Ramos (cell line): Measurements from ENCODE around the gene CDC45.
"Not testable (repeated sequence)": the region's sequence is repeated elsewhere in the genome, so short reads cannot be mapped to it uniquely, and the experiment has no call there.

Source experiments
- in situ Hi-C: fragments of 300-500 bp; cut with MboI; formaldehyde crosslinking; loops from one replicate; pipeline ENCODE4 v1.14.3; 2022; ENCODE audit warnings: low sequenced_read_pairs; ENCODE audit not compliant: unreplicated experiment

CDC45 gene, protein sequence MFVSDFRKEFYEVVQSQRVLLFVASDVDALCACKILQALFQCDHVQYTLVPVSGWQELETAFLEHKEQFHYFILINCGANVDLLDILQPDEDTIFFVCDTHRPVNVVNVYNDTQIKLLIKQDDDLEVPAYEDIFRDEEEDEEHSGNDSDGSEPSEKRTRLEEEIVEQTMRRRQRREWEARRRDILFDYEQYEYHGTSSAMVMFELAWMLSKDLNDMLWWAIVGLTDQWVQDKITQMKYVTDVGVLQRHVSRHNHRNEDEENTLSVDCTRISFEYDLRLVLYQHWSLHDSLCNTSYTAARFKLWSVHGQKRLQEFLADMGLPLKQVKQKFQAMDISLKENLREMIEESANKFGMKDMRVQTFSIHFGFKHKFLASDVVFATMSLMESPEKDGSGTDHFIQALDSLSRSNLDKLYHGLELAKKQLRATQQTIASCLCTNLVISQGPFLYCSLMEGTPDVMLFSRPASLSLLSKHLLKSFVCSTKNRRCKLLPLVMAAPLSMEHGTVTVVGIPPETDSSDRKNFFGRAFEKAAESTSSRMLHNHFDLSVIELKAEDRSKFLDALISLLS

GRCh38 chr22:19479355-19480172 is at the start of gene CDC45:
TSS of gene CDC45 (plus strand) at chr22:19479920. CDS start at chr22:19479969, 49 bp downstream.
- in situ Hi-C loops = no loop called here

DNA sequence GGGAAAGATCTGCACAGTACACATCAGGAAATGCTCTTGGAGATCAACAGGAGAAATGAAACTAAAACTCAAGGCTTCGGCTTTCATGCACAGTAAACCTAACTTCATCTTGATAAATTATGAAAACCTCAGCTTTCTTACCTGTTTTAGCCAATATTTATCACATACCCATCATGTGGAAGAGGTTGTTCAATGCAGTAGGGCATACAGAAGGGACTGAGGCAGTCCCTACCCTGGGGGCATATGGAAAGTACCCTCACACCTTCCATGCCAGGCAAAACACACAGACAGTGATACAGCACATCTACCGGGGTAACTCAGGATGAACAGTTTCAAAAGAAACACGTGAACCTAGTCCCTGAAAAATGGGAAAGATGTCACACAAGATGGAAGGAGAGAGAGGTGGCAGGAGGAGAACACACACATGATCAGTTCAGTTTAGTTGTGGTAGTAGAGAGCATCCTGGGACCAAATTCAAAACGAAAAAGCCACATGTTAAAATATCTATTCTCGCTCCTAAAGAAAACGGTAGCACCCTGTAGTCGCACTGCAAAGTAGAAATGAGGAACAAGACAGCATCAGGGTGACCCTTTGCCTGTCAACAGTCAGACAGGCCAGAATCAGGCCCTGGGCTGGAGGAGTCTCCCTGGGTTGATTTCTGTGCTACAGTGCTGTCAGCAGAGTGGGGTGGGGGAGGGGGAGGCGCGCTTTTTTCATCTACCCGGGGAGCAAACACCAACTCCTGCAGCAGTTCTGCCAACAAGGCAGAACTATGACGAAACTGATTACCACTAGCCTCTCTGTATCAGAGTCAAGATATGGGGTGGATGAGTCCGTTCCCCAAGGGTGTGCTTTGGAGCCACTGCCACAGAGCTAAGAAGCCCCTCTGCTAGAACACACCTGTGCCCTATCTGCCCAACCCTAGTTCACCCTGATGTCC is 49.5 kb upstream of the CDC45 start:
- in situ Hi-C loops = no loop called here

GRCh38 chr22:19430890-19431541 is 48.7 kb upstream of the CDC45 start:
- in situ Hi-C loops = no loop called here

- in situ Hi-C loops = no loop called here
These were observed 48.0 kb upstream of the CDC45 start, which contains the start of gene HIRA for GRCh38 chr22:19431649-19432132. TSS of gene HIRA (minus strand) at chr22:19431733. CDS start at chr22:19431476, 257 bp downstream.

DNA sequence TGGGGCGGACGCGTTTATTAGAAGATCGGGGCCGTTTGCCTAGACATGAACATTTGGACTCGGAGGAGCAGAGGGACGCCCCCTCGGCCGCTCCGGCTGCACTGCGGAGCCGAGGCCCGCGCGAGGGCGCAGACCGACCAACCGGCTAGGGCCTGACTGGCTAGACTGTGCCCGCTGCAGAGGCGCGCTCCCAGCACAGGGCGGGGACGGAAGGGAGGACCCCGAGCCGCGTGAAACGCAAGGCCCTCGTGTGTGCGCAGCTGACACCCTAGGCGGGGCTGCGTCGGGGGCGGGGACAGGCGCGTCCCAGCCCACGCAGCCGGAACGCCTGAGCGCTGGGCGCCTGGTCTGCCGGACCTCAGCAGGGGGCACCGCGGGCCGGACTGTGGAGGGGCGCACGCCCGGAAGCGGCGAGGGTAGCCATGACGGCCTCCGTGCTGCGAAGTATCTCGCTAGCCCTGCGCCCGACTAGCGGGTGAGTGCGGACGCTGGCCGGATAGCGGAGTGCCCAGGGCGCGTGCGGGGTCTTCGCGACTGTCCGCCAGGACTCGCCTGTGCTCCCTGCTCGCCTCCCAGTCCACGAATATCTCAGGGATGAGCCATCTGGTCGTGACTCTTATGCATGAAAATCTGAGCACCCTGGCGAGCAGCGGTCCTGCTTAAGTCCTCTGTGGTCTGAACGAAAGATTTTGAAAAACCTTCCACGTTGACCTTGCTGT is 47.4 kb upstream of the CDC45 start, which contains the start of gene MRPL40:
TSS of gene MRPL40 (plus strand) at position 413 of the 719 bp plus-strand sequence. CDS start at position 423, 10 bp downstream.
- in situ Hi-C loops = no loop called here

- in situ Hi-C loops = no loop called here
These were observed 45.3 kb upstream of the CDC45 start for GRCh38 chr22:19434401-19434800.

DNA sequence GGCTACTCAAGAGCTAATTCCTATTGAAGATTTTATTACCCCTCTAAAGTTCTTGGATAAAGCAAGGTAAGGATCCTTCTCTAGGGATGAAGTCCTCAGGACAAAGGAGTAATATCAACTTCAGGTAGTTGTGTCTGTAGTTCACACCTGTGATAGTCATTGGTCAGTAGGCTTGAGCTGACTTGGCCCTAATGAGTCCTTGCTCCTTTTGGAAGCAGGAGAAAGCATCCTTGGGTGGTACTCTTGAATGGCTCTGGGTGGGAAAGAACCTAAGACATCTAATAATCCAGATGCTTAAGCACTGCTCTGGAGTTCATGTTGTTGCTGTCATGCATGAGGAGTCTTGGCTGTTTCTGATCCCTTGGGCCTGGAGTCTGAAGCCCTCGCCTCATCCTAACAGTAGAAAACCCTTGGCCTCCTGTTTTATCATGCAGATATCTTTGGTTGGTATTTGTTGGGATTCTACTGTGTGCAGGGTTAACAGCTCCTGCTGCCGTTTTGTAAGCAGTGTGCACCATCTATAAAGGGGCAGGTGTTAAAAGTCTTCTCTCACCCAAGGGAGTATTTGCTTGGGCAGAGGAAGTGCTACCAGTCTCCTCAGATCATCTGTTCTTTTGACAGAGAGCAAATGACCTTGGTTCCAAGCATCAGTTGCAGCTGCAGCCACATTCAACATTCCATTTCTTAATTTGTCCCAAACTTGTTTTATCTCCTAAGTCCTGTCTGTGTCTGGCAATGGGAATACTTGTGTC is 44.7 kb upstream of the CDC45 start:
- in situ Hi-C loops = no loop called here

- in situ Hi-C loops = not testable (repeated sequence)
These were observed 43.1 kb upstream of the CDC45 start for GRCh38 chr22:19436444-19437161.

DNA sequence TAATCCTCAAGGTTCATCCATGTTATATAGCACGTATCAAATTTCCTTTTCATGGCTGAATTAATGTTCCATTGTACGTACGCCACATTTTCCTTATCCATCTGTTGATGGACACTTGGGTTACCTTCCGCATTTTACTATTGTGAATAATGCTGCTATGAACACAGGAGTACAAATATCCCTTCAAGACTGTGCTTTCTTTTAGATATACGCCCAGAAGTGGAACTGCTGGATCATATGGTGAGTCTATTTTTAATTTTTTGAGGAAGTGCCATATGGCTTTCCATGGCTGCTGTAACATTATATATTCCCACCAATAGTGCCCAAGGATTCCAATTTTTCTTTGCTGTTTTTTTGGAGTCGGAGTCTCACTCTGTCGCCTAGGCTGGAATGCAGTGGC is 41.4 kb upstream of the CDC45 start:
- in situ Hi-C loops = no loop called here

DNA sequence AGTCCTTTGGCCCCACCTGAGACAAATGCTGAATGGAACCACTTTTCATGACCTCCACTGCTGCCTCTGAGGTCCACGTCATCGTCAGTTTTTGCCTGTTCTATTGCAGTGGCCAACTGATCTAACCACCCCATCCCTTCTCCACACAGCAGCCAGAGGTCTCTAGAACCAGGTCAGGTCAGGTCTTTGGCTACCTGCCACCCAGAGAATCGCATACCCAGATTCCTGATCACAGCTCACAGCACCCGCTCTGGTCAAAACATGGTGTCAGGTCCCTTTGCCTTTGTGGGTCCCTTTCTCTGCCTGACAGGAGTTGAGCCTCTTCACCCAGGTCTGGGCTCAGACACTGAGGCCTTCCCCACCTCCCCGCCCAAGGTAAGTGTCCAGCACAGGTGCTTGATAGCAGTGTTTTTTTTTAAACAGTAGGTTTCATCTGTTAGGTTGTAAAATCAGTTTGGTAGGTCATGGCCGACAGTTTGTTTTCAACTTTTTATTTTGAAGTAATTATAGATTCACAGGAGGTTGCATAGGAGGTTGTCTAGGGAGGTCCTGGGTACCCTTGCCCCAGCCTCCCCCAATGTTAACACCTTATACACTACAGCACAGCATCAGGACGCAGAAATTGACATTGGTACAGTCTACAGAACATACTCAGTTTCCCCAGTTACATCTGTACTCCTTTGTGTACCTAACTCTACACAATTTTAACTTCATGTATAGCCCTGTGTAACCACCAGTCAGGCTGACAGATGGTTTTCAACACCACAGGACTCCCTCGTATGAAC is 39.1 kb upstream of the CDC45 start:
- in situ Hi-C loops = no loop called here

GRCh38 chr22:19442166-19442565 is 37.6 kb upstream of the CDC45 start:
- in situ Hi-C loops = no loop called here

- in situ Hi-C loops = no loop called here
These were observed 36.0 kb upstream of the CDC45 start for GRCh38 chr22:19443544-19444211.

GRCh38 chr22:19445279-19445982 is 34.3 kb upstream of the CDC45 start:
- in situ Hi-C loops = not testable (repeated sequence)

GRCh38 chr22:19446603-19447329 is 33.0 kb upstream of the CDC45 start:
- in situ Hi-C loops = no loop called here
